GM11168 (cell line): Measurements from ENCODE around the gene OMD.

ENCODE experiments used
- in situ Hi-C: fragments of 300-500 bp; cut with MboI; formaldehyde crosslinking; loops from one replicate; pipeline ENCODE4 v1.12.0; 2022; ENCODE audit warnings: low sequenced_read_pairs; ENCODE audit not compliant: unreplicated experiment

Gene OMD

GRCh38 chr9:92377876-92378275 lies 46.4 kb downstream of the OMD start:
- in situ Hi-C loops, result no loop called here

DNA sequence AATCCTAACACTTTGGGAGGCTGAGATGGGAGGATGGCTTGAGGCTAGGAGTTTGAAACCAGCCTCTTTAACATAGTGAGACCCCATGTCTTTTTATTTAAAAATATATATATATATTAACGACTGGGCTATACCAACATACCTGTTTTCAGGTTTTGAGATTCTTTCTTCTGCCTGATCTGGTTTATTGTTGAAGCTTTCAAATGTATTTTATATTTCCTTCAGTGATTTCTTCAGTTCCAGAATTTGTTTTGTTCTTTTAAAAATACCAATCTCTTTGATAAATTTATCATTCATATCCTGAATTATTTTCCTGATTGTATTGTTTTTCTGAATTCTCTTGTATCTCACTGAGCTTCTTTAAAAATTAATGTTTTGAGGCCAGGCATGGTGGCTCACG lies 51.1 kb downstream of the OMD start:
- in situ Hi-C loops, result no loop called here

DNA sequence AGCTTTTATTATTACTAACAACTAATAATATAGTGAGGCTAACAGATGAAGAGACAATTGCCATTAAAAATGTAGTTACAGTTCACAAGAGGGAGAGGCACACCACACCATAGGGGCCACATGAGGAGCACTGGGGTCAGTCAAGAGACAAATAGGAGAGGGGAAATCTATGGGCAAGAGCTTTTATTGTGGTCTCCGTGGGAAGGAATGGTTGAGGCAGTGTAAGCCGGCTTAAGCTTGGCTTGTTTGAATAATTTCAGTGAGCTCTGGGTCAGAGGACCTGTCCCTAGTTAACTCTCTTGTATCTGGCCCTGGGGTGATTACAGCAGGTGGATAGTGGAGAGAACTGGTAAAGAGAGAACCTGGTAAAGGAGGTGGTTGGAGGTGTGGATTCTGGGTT lies 55.2 kb downstream of the OMD start:
- in situ Hi-C loops, result no loop called here
